Measurements from ENCODE around the gene GIT2. TPM values are rescaled to one million over a fixed set of nuclear protein-coding genes. Genes with fewer than 3 reads are reported as not detected.
"Not testable (repeated sequence)": the region's sequence is repeated elsewhere in the genome, so short reads cannot be mapped to it uniquely, and the experiment has no call there.

GIT2 gene
- total and polyA plus RNA-seq, 2 of the 8 experiments (the other 6 are each of a cell fraction or from before 2014, with no cell fraction given) = 9.6 to 20.7 TPM

DNA sequence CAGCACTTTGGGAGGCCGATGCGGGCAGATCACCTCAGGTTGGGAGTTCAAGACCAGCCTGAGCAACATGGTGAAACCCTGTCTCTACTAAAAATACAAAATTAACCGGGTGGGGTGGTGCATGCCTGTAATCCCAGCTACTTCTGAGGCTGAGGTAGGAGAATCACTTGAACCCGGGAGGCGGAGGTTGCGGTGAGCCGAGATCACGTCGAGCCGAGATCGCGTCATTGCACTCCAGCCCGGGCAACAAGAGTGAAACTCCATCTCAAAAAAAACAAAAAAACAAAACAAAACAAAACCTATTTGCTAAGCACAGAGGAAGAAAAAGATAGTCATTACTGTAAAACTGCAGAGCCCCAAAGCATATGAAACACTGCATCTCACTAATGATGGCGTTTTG lies 66.8 kb downstream of the GIT2 start:
- H2BK5ac ChIP-seq (ENCODE audit: low read depth, low read length); H3K4me1 ChIP-seq (replicated peaks in 1 of 4; ENCODE audit: control insufficient read depth in 3 of 4, insufficient read depth in 4 of 4, low read length in 3 of 4); H3K9me3 ChIP-seq (ENCODE audit: insufficient read depth in 2 of 2, low read depth in 1 of 2, low read length in 1 of 2); H4K20me1 ChIP-seq (replicated peaks in 1 of 2; ENCODE audit: control insufficient read depth in 1 of 2, insufficient read depth in 2 of 2, low read length in 2 of 2); H2BK15ac ChIP-seq (ENCODE audit: low read length); H4K91ac ChIP-seq (replicated peaks; ENCODE audit: insufficient read length, low read length); H3K23ac ChIP-seq (ENCODE audit: insufficient read length); FAIRE-seq; H3K4ac ChIP-seq (replicated peaks; ENCODE audit: insufficient read length, low read depth, low read length); DNase-seq (ENCODE audit: low read depth in 1 of 2, low spot score in 2 of 2); H2BK20ac ChIP-seq (ENCODE audit: low read length); H2BK120ac ChIP-seq (replicated peaks; ENCODE audit: low read depth, low read length); H4K8ac ChIP-seq (ENCODE audit: extremely low read depth, insufficient read depth, low read length); H2AK5ac ChIP-seq (ENCODE audit: low read depth, low read length); H2AFZ ChIP-seq (ENCODE audit: low read length); H3K18ac ChIP-seq (ENCODE audit: extremely low read depth, low read length); H3K14ac ChIP-seq (ENCODE audit: insufficient read length); H3K79me2 ChIP-seq (ENCODE audit: control insufficient read depth in 1 of 2, insufficient read depth in 2 of 2, low read length in 2 of 2); H3K56ac ChIP-seq (replicated peaks; ENCODE audit: insufficient read length, low read depth, low read length); H3K23me2 ChIP-seq (ENCODE audit: low read depth, low read length); H3K27me3 ChIP-seq (replicated peaks in 1 of 4; ENCODE audit: control insufficient read depth in 3 of 4, extremely low read depth in 1 of 4, insufficient read depth in 3 of 4, low read length in 3 of 4); H3K27ac ChIP-seq (ENCODE audit: low read depth, low read length); H4K5ac ChIP-seq (ENCODE audit: insufficient read length, low read depth, low read length); H3K79me1 ChIP-seq (ENCODE audit: low read depth, low read length); H3K4me3 ChIP-seq (ENCODE audit: extremely low read depth in 1 of 4, insufficient read depth in 2 of 4, low read depth in 3 of 4, low read length in 4 of 4); H2BK12ac ChIP-seq (ENCODE audit: low read depth, low read length); POLR2A ChIA-PET (ENCODE audit: partially characterized antibody); H3K4me2 ChIP-seq (ENCODE audit: insufficient read depth in 1 of 2, low read depth in 2 of 2, low read length in 2 of 2); H3K9ac ChIP-seq (replicated peaks in 1 of 4; ENCODE audit: extremely low read depth in 1 of 4, low read depth in 3 of 4, low read length in 3 of 4): not testable (repeated sequence)
- peaks cover 3 to 15% (median 7%) of the 10 kb centered on the region in 4 experiments; a peak in 6 of 8 replicates for H3K36me3 ChIP-seq (ENCODE audit: control insufficient read depth in 2 of 4, insufficient read depth in 4 of 4, low read length in 3 of 4)
- 94% methylated on average over 14 of the region's 14 CpGs; no CpG with 5 or more reads in 1 of the 2 experiments for WGBS, 2 experiments (ENCODE audit: extremely low coverage in 1 of 2, insufficient coverage in 1 of 2, insufficient read length in 1 of 2, insufficient replicate concordance in 2 of 2, low coverage in 1 of 2, low lambda C conversion rate in 2 of 2, missing lambda C conversion rate in 1 of 2)
- CTCF ChIA-PET (ENCODE audit: partially characterized antibody) = interaction anchor here (0.6 to 10.4 kb wide), 17 partner anchors 8 to 195 kb away, joined by 3 to 114 read pairs (median 5); no protein-coding TSS in a partner anchor
